DMS79 treated with DMSO at 0.1 percent for 48 hours (cell line): ENCODE measurements around the gene SHOX.

Experiments
- DNase-seq: peaks from one replicate; lab custom pipeline; 2025; lab: John Stamatoyannopoulos, UW

The SHOX gene

GRCh38 chrX:666762-667720, 36.5 kb downstream of the SHOX start:
- no peak for DNase-seq

- DNase-seq, result no peak
These were observed 40.1 kb downstream of the SHOX start for GRCh38 chrX:670645-671044.

- DNase-seq, result no peak
These were observed 42.3 kb downstream of the SHOX start for GRCh38 chrX:672931-673330.

- DNase-seq, result no peak
These were observed 44.8 kb downstream of the SHOX start for GRCh38 chrX:675279-675954.

GRCh38 chrX:675955-676295, 45.3 kb downstream of the SHOX start:
- DNase-seq, result no peak

GRCh38 chrX:677376-677775, 46.8 kb downstream of the SHOX start:
- no peak for DNase-seq

- DNase-seq, result no peak
These were observed 48.8 kb downstream of the SHOX start for GRCh38 chrX:679291-679979.

GRCh38 chrX:680062-680461, 49.5 kb downstream of the SHOX start:
- DNase-seq, result no peak

- no peak for DNase-seq
These were observed 51.4 kb downstream of the SHOX start for GRCh38 chrX:681989-682388.

GRCh38 chrX:682892-683291, 52.3 kb downstream of the SHOX start:
- no peak for DNase-seq

- no peak for DNase-seq
These were observed 53.0 kb downstream of the SHOX start for GRCh38 chrX:683576-683975.

- no peak for DNase-seq
These were observed 54.8 kb downstream of the SHOX start for GRCh38 chrX:685120-686032.

GRCh38 chrX:689983-690382, 59.4 kb downstream of the SHOX start:
- DNase-seq, result no peak

- no peak for DNase-seq
These were observed 64.2 kb downstream of the SHOX start for GRCh38 chrX:694800-695199.

- no peak for DNase-seq
These were observed 67.6 kb downstream of the SHOX start for GRCh38 chrX:698206-698605.

- DNase-seq, result no peak
These were observed 70.3 kb downstream of the SHOX start for GRCh38 chrX:700936-701335.

- DNase-seq, result no peak
These were observed 71.1 kb downstream of the SHOX start for GRCh38 chrX:701673-702072.

GRCh38 chrX:703466-703865, 72.9 kb downstream of the SHOX start:
- no peak for DNase-seq

GRCh38 chrX:703866-704265, 73.3 kb downstream of the SHOX start:
- DNase-seq, result no peak
